Stimulated activated CD8-positive, alpha-beta memory T cell treated with anti-CD3 and anti-CD28 coated beads, Interleukin-15, amount 100 ng/mL, for 24 hours (primary cell): ENCODE measurements around the gene CAMKMT.
"Not testable (repeated sequence)": the region's sequence is repeated elsewhere in the genome, so short reads cannot be mapped to it uniquely, and the experiment has no call there.

ENCODE experiments used
- DNase-seq: peaks from one replicate; pipeline ENCODE4 v3.0.0-alpha.2; 2020; ENCODE audit warnings: low read depth

CAMKMT gene

GRCh38 chr2:44550561-44550960 lies 188.8 kb downstream of the CAMKMT start:
- DNase-seq = no peak

- no peak for DNase-seq
Observed at GRCh38 chr2:44551497-44551896, 189.8 kb downstream of the CAMKMT start.

- no peak for DNase-seq
Observed at GRCh38 chr2:44553456-44553855, 191.7 kb downstream of the CAMKMT start.

- DNase-seq = no peak
Observed at GRCh38 chr2:44555700-44556099, 194.0 kb downstream of the CAMKMT start.

- no peak for DNase-seq
Observed at GRCh38 chr2:44559108-44559507, 197.4 kb downstream of the CAMKMT start.

- no peak for DNase-seq
Observed at GRCh38 chr2:44560352-44560751, 198.6 kb downstream of the CAMKMT start.

- DNase-seq = no peak
Observed at GRCh38 chr2:44560941-44561340, 199.2 kb downstream of the CAMKMT start.

GRCh38 chr2:44562737-44563136 lies 201.0 kb downstream of the CAMKMT start:
- DNase-seq = no peak

GRCh38 chr2:44564752-44565151 lies 203.0 kb downstream of the CAMKMT start:
- no peak for DNase-seq

- no peak for DNase-seq
Observed at GRCh38 chr2:44566059-44566458, 204.3 kb downstream of the CAMKMT start.

- no peak for DNase-seq
Observed at GRCh38 chr2:44569491-44569890, 207.7 kb downstream of the CAMKMT start.

- no peak for DNase-seq
Observed at GRCh38 chr2:44570271-44570670, 208.5 kb downstream of the CAMKMT start.

- DNase-seq = no peak
Observed at GRCh38 chr2:44570777-44571176, 209.0 kb downstream of the CAMKMT start.

- no peak for DNase-seq
Observed at GRCh38 chr2:44572196-44572900, 210.6 kb downstream of the CAMKMT start.

- DNase-seq = no peak
Observed at GRCh38 chr2:44573996-44574395, 212.2 kb downstream of the CAMKMT start.

GRCh38 chr2:44578471-44579093 lies 216.8 kb downstream of the CAMKMT start:
- no peak for DNase-seq

GRCh38 chr2:44579115-44579836 lies 217.5 kb downstream of the CAMKMT start:
- no peak for DNase-seq

- DNase-seq = no peak
Observed at GRCh38 chr2:44579837-44580230, 218.1 kb downstream of the CAMKMT start.

- DNase-seq = no peak
Observed at GRCh38 chr2:44580875-44581515, 219.2 kb downstream of the CAMKMT start.

- no peak for DNase-seq
Observed at GRCh38 chr2:44582363-44583008, 220.7 kb downstream of the CAMKMT start.

- DNase-seq = not testable (repeated sequence)
Observed at GRCh38 chr2:44595615-44596014, 233.9 kb downstream of the CAMKMT start.
